ENCODE measurements around the gene BRD7.

DNA sequence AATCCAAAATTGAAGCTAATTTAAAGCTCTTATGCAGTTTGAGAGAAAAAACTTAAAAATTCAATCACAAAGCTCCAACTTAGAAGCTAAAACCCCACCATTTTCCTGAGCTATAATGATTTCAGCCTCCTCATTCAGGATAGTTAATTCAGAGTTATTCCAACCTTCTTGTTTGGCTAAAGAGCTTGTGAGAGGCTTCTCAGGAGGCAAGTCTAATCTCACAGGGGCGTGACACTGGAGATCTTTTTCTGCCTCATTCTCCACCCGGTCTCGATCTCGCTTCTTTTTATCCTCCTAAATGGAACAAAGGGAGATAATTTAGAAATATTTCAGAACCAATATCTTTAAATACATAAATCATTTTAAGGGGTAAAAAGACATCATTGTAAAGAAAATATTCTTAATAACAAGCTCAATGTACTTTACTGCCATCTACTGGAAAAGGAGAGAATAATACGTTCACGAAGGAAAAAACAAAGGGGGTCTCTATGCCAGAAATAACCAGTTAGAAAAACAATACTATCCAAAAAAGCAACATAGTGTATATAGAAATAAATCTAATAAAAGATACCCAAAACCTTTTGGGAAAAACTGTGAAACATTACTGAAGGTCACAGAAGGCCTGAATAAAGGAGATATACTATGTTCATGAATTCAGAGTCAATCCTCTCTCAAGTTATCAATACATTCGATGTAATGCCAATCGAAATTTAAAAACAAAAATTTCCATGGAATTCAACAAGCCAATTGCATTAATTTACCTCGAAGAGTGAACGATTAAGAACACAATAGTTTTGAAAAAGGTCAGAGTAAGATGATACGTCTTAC lies 13.9 kb downstream of the BRD7 start:
- TF ChIP-seq, protein P1, sequence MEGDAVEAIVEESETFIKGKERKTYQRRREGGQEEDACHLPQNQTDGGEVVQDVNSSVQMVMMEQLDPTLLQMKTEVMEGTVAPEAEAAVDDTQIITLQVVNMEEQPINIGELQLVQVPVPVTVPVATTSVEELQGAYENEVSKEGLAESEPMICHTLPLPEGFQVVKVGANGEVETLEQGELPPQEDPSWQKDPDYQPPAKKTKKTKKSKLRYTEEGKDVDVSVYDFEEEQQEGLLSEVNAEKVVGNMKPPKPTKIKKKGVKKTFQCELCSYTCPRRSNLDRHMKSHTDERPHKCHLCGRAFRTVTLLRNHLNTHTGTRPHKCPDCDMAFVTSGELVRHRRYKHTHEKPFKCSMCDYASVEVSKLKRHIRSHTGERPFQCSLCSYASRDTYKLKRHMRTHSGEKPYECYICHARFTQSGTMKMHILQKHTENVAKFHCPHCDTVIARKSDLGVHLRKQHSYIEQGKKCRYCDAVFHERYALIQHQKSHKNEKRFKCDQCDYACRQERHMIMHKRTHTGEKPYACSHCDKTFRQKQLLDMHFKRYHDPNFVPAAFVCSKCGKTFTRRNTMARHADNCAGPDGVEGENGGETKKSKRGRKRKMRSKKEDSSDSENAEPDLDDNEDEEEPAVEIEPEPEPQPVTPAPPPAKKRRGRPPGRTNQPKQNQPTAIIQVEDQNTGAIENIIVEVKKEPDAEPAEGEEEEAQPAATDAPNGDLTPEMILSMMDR (conservative IDR thresholded peaks at IDR 0.05 in 1 of 2, IDR thresholded peaks at IDR 0.05 in 1 of 2; ENCODE audit: extremely low read depth in 1 of 2, insufficient read depth in 1 of 2, low read depth in 1 of 2, low read length in 2 of 2): peak; percentile 47 to 53
- no peak for TF ChIP-seq EZH2 (IDR thresholded peaks at IDR 0.05; ENCODE audit: borderline replicate concordance, low read length)

Measured in mammary epithelial cell (primary cell).